HL-60 (cell line): Measurements from ENCODE around the gene OTOF.

Experiments used
- DNase-seq, 2 experiments: peaks; one replicate each; pipeline ENCODE4 v3.0.0-alpha.2; 2010 to 2020; ENCODE audit warnings: low read depth in 1 of 2, low spot score in 1 of 2
- H3K27ac ChIP-seq: fragments of 250-450 bp; sonication (Bioruptor Pico); replicated peaks from 2 replicates; pipeline ENCODE4 v1.5.1; 2020; ENCODE audit warnings: mild to moderate bottlenecking, moderate library complexity
- H3K27me3 ChIP-seq: fragments of 250-450 bp; sonication (Bioruptor Pico); 2 replicates; pipeline ENCODE4 v1.5.1; 2021; ENCODE audit warnings: mild to moderate bottlenecking, moderate library complexity; ENCODE audit not compliant: insufficient read depth, poor library complexity, severe bottlenecking
- H3K4me3 ChIP-seq: replicated peaks from 2 replicates; pipeline ENCODE4 v1.5.1; 2011; ENCODE audit warnings: mild to moderate bottlenecking, control low read depth, low read length; ENCODE audit not compliant: insufficient read depth
- CTCF ChIP-seq: IDR thresholded peaks from one replicate; pipeline ENCODE4 v1.5.1; 2011; ENCODE audit warnings: low read length, control low read depth, inconsistent platforms; ENCODE audit not compliant: insufficient read depth
- GABPA ChIP-seq: IDR thresholded peaks from 2 replicates; pipeline ENCODE4 v1.6.1; 2012; ENCODE audit warnings: low read depth
- POLR2AphosphoS5 ChIP-seq: IDR thresholded peaks from 2 replicates; pipeline ENCODE4 v1.6.1; 2012; ENCODE audit warnings: low read depth
- REST ChIP-seq: IDR thresholded peaks from 2 replicates; pipeline ENCODE4 v1.6.1; 2012; ENCODE audit warnings: low read depth; ENCODE audit not compliant: insufficient replicate concordance
- SPI1 ChIP-seq: IDR thresholded peaks from 2 replicates; pipeline ENCODE4 v1.6.1; 2012; ENCODE audit warnings: low read depth, mild to moderate bottlenecking, borderline replicate concordance

Gene OTOF

GRCh38 chr2:26516781-26517180 is 38.9 kb upstream of the OTOF start:
- H3K27me3 ChIP-seq, result peaks cover 13% of the 10 kb centered on the region
- TF ChIP-seq REST (no peak), CTCF (no peak), SPI1 (no peak), POLR2AphosphoS5 (no peak), GABPA (no peak)

GRCh38 chr2:26516246-26516645 is 38.3 kb upstream of the OTOF start:
- Histone ChIP-seq H3K4me3 (no peak overlapping the region), H3K27me3 (peaks cover 13% of the 10 kb centered on the region), H3K27ac (no peak overlapping the region)
- DNase-seq, result no peak
- TF ChIP-seq SPI1, result no peak
- no peak for TF ChIP-seq CTCF
- no peak for TF ChIP-seq REST
- TF ChIP-seq GABPA, result no peak
- no peak for TF ChIP-seq POLR2AphosphoS5

More at GRCh38 chr2:26516781-26517180, 38.9 kb upstream of the OTOF start:
- Histone ChIP-seq H3K27ac (no peak overlapping the region), H3K4me3 (no peak overlapping the region)
- DNase-seq, result no peak

GRCh38 chr2:26515771-26516170 is 37.8 kb upstream of the OTOF start:
- TF ChIP-seq GABPA (no peak), POLR2AphosphoS5 (no peak), REST (no peak), CTCF (no peak), SPI1 (no peak)
- no peak overlapping the region for H3K4me3 ChIP-seq
- no peak for DNase-seq
- H3K27ac ChIP-seq, result no peak overlapping the region
- peaks cover 14% of the 10 kb centered on the region for H3K27me3 ChIP-seq
